ENCODE measurements around the gene NRXN2.

NRXN2 gene

DNA sequence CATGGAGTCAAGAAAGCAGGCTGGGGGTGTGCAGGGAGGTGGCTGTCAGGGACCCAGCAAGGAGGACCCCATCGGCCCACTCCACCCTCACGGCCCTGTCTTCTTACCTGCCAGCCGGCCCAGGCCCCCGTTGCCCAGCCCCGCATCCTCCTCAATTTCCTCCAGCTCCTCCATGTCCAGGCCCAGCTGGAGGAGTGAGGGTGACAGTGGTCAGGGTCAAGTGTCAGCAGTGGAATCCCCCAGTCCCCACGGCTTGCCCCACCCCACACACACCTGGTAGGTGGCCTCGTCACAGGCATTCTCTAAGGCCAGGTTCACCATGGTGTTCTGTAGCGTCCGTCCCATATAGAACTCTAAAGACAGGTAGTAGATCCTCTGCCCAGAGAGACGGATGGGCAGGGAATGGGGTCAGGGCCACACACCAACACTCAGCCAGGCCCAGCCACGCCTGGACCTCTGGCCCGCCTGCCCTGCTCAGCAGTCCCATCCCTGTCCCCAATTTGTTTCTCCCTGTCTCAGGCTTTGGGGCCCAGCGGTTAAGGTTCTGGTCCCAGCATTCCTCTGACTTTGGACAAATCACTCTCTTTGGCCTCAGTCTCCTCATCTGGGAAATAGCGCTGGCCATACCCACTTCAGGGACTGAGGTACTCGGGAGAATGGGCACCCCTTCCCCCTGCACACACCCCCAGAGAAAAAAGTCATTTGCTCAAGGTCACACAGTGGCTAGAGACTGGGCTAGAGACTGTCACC, 35.5 kb upstream of the NRXN2 start:
- no peak for DNase-seq

DNA sequence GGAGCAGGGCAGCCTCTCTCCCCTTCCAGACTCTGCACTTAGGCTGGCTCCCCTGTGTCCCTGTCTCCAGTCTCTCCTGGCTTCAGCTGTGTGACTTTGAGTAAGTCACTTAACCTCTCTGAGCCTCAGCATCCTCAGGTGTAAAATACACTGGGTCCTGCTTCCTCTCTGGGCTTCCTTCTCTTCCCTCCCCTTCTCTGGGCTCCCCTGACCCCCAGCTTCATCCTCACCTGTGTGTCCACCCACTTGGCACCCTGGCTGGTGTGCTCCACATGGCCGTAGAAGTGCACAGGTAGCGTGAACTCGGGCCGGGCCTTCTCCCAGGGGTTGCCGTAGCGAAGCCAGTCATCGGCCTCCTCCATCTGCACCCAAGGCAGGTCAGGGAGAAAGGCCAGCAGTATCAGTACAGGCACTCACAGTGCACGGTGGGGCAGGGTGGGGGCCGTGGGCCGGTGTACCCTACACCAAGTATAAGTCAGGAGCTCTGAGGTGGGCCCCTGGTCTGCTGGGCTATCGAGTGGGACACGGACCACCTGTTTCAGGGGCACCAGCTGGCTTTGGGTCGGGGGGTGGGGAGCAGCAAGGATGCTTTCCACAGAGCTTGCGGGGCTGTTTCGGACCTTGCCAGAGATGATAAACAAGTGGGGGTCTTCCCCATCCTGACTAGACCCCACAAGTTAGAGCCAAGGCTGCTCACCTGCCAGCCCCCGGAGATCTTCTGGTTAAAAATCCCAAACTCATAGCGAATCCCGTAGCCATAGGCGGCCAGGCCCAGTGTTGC, 34.7 kb upstream of the NRXN2 start:
- DNase-seq = no peak

DNA sequence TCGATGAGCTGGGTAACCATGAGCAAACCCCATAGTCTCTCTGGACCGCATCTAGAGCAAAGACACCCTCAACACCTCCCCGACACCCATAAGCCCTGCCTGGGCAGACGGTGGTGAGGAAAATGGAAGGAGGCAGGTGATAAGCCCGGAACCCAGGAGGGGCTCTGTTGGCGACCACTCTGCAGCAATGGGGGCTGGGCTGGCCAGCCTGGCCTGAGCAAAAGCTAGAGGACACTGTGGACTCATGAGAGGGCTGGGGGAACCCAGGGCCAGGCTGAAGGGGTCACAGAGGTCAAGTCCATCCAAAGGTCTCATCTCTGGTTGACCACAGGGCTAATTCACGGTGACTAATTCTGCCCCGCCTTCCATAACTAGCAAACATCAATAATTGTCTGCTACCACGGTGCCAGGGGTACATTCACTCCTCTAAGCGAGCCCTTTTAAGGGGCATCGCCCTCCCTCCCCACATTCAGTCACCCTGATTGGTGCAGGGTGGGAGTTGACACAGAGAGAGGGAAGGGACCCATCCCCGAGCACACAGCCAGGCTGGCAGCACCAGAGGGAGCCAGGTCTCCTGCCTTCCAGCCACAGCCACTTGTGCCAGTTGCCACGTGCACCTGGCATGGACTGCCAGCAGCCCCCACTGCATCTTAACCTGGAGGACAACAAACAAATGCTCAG, 32.8 kb upstream of the NRXN2 start:
- DNase-seq = no peak

DNA sequence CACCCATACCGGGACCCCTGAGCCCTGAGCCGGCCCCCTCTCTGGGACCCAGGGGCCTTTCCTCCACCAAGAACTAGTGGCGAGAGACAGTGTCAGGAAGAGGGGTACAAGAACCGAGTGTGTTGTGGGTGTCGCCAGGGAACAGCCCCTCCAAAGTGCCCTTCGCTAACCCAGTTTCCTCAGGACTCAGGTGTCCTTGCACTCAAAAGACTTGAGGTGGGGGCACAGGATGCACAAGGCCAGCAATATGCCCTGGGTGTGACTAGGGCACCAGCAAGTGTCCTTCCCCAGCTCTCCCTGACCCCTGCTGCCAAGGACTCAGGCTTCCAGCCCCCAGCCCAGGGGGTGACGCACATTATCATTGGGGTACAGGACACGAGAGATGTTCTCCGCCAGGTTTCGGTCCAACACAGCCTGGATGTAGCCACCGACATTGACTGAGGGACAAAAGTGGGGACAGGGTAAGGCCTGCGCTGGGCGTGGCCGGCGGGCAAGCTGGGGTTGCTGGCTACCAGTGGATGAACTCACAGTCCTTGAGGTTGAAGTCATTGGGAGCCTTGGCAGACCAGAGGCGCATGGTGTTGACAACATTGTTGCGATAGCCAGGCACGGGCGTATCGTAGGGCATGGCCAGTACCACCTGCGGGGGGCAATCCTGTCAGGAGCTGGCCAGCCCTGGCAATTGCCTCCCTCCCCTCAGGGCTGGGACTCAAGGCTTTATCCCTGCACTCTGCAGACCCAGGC, 32.1 kb upstream of the NRXN2 start:
- no peak for DNase-seq

DNA sequence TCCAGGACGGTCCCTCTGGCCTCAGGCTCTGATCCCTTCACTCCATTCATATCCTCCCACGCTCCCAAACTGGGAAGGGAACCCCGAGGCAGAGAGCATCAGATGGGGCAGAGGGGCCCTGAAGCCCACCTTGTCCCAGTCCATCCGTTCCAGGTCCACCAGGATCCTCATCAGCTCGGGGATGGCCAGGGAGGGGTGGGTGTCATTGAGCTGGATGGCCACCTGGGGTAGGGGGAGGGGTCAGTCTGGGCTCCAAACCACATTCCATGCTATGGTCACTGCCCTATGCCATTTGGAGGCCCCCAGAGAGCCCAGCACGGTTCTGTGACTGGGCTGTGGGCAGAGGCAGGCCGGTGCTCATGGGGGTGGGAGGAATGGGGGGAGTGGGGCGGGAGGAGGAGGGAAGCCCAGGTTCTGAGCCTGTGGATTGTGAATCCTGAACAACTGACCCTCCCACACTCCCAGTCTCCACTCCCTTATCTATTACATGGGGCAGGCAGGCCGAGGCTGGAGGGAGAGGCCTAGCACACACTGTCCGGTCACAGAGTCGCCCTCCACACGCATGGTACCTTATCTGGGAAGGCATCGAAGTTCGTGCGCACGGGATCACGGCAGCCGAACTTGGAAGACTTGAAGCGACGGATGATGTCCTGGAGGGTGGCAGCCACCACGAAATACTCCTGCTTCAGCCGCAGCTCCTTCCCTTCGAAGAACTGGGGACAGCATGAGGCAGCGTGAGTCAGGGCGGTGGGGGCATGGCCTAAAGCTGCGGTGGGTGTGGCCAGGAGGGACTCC, 31.3 kb upstream of the NRXN2 start:
- DNase-seq = no peak

DNA sequence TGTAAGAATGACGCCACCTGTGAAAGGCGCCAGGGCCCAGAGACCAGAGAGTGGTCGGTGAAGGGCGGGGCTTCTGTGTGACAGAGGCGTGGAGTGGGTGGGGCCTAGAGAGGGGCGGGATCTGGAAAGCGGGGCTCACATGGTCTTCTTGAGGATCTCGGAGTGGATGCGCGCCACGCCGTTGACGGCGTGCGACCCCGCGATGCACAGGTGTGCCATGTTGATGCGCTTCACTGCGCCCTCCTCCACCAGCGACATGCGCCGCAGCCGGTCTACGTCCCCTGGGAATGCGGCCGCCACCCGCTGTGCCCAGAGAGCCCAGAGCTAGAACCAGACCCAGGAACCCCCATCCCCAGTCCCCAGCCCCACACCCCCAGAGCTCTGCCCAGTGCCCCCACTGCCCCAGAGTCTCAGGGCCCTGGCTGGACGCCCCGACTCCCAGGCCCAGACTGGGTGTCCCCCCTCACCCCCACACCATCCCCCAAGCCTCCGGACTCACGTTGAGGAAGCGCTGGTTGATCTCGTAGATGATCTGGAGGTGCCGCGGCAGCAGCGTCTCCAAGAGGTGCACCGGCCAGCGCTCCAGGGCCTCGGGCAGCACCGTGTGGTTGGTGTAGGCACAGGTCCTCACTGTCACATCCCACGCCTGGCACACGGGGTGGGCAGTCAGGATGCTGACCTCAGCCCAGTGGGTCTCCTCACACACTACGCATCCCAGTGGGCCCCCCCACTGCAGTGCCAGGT, 30.6 kb upstream of the NRXN2 start:
- no peak for DNase-seq

DNA sequence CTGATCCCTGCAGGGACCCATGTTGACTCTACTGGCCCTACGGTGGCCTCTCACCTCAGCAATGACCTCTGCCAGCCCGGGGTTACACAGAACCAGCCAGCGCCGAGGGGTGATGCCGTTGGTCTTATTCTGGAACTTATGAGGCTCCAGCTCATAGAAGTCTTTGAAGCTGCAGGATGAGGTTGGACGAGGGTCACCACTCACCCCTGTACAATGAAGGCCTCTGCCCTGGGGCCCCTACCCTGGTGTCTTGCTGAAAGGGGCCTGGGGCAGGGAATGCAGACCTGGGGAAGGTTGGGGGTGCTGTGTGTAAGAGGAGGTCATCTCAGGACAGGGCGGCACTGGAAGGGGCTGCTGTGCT, 30.0 kb upstream of the NRXN2 start:
- DNase-seq = no peak

DNA sequence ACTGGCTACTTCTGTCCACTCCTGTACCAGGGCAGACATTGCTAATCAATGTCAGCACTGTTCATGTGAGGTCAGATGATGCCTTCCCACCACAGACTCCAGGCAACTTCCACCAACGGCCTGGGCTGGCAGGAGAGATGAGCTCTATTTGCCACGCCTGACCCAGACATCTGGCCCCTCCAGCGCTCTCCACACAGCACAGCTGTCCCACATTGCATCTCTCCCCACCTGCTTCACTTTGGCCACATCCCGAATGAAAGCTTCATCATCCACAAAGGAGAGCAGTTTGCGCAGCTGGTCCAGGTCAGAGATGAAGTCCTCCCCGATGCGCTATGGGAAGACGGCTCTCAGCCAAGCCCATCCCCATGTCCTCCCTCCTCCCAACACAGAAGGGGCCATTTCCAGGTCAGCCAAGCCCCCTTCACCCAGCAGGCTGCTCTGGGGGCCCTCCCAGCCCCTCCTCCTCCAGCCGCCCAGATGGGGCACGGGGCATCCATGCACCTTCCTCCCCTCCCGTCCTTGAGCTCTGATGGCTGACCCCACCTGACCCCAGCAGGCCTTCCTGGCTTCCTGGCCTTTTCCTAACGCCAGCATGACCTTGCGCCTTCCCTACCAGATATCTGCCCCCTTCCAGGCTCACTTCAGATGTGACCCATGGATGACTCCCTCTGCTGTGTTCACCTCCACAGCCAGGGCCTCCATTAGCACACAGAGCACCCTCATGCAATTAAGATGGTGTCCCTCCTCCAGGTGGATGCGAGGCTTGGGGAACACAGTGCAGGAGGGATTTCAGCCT, 29.4 kb upstream of the NRXN2 start:
- DNase-seq = no peak

DNA sequence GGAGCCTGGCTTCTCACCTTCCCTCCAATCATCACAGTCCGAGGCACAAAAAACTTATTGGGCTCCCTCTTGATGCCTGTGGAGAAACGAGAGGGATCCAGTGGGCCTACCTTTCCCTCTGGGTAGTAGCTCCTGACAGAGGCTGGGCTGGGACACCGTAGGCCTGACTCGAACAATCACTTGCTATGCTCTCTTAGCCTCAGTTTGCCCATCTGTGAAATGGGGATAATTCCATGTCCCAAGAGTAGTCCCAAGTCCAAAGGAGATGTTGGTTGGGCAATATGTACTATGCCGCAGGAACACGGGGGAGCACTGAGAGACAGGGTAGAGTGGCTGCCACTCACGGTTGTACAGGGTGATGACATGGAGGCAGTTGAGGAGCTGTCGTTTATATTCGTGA, 28.6 kb upstream of the NRXN2 start:
- no peak for DNase-seq

DNA sequence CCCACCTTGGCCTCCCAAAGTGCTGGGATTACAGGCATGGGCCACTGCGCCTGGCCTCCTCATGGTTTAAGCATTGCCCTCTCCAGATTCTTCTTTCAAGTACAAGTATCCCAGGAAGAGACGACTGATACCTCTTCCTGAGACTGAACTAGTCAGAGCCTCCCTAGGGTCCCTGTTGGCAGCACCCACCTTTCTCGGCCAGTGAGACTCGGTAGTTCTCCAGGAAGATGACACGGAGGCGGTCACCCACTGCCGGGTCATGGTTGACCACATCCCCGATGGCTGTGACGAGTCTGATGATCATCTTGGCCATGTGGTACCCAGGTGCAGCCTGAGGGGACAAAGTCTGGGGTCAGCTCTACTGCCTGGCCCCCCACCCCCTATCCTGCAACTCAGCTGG, 28.1 kb upstream of the NRXN2 start:
- DNase-seq = no peak

DNA sequence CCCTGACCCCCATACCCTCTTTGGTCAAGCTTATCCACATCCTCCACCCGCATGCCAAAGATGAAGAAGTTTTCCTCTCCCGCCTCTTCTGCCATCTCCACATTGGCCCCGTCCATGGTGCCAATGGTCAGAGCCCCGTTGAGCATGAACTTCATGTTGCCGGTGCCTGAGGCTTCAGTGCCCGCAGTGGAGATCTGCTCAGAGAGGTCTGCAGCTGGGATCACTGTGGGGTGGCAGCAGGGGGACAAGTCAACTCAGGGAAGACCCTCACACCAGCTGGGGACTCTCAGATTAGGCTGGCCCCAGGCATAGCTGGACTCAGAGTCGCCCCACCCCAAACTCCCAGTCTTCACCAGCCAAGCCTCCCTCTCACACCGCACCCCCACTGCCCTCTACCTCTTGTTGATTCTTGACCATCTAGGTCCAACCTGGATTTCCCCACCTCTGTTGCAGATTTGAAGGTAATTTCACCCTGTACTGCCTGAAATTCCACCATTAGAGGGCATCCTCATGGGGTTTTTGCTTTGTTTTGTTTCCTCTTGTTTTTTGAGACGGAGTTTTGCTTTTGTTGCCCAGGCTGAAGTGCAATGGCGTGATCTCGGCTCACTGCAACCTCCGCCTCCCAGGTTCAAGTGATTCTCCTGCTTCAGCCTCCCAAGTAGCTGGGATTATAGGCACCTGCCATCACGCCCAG, 27.5 kb upstream of the NRXN2 start:
- no peak for DNase-seq

DNA sequence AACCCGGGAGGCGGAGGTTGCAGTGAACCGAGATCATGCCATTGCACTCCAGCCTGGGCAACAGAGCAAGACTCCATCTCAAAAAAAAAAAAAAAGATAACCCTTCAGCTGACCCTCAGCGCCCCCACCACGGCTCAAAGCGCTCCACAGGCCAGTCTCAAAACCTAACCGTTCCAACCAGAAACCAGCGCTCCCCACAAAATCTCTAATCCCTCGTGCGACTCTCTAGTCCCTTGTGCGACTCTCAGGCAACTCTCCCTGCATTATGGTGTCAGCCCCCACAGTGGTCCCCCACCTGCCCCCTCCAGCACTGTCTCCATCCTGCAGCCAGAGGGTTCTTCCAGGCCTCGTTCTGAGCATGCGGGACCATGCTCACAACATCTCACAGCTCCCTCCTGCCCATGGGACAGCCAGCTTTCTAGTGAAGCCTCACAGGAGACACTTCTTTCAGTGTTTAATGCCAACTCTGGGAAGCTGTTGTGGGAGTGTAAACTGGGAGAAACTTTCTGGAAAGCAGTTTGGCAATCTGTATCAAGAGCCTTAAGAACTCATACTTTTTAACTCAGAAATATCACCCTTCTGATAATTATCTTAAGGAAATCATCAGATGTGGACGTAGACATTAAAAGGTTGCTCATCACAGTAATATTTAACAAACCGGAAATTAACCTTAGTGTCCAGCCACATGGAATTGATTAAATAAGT, 25.1 kb upstream of the NRXN2 start:
- no peak for DNase-seq

DNA sequence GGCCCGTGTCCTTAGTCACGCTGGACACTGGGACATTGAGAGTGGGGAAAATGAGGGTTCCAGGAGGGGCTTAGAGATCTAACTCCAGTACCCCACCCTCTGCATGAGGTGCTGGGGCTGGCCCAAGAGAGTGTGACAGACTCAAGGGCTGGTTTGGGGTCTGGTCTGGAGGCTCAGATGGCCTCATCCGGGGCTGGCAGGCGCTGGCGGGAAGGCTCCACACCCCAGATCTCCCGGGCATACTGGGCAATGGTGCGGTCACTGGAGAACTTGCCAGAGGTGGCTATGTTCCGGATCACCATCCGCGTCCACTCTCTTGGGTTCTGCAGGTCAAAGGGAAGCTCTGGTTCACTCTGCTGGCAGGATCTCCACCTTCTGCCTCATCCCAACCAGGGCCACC, 23.5 kb upstream of the NRXN2 start:
- no peak for DNase-seq

DNA sequence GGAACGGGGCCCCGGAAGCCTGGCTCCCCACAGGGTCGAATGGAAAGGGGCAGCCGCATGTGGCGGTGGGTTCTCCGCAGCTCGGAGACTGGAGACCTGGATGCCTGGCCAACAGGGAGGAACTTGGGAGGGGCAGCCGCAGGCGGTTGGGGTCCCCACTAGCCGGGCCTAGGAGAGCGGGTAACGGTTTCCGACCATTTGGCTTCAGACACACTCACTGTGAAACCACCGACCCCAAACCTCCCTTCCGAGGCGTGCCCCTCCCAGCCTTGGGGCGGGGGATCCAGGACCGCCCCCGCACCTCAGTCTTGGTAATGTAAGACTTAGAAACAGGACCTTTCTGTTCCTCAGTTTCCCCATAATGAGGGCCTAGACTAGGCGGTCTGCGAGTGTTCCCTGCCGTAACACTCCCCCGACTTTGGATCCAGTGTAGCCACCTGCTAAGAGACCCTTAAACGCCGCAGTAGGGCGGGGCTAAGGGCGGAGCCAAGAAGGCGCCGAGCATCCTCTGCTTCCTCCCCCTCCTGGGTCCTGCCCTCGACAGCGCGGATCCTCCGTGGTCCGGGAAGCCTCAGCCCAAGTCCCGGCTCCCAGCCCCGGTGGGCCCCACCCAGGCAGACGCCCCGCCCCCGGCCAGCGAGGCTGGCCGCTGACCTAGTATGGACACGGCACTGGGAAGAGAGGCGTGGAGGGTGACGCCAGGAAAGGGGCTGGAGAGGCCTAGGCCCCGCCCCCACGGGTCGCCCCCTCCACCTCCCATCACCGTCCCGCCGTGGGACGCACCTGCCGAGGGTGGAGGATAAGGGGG, 22.7 kb upstream of the NRXN2 start:
- no peak for DNase-seq

DNA sequence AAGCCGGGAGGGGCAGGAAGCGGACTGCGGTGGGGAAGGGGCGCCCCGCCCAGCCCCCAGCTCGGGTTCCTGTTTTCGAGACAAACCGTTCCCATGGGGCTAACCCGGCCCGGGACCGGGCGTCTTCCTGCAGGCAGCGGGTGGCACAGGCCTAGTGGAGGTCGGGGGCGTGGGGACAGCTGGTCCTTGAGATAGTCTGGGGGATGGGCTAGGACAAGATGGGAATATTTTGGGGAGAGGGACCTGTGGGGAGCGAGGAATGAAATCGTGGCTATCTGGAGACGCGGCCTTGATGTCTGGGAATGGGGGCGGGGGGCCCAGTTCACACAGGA, 22.2 kb upstream of the NRXN2 start:
- no peak for DNase-seq

DNA sequence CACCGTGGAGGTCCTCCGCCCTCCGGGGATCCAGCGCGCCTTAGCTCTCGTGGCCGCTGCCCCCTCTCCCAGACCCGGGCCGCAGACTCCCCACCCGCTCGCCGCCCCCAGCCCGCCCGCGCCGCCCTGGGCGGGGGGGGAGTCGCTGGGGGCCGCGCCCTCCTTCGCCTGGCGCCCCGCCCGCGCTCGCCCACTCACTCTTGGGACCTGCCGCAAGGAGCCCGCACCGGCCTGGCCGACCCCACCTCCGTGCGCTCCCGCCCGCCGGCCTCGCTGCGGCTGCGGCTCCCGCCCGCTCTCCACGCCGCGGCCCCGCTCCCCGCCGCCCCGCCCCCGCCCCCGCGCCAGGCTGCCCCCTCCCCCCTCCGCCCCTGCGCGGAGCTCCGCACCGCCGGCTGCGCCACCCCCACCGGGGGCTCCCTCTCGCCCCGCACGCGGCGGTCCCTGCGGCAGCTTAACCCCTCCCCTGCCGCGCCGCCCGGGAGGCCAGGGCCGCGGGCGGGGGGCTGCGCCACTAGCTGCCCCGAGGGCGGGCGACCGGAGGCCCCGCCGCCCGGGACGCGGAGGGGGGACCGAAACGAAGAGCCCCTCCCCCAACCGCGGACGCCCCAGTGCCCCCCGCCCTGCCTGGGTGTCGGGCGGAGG, 21.7 kb upstream of the NRXN2 start:
- DNase-seq = peak; percentile 37

DNA sequence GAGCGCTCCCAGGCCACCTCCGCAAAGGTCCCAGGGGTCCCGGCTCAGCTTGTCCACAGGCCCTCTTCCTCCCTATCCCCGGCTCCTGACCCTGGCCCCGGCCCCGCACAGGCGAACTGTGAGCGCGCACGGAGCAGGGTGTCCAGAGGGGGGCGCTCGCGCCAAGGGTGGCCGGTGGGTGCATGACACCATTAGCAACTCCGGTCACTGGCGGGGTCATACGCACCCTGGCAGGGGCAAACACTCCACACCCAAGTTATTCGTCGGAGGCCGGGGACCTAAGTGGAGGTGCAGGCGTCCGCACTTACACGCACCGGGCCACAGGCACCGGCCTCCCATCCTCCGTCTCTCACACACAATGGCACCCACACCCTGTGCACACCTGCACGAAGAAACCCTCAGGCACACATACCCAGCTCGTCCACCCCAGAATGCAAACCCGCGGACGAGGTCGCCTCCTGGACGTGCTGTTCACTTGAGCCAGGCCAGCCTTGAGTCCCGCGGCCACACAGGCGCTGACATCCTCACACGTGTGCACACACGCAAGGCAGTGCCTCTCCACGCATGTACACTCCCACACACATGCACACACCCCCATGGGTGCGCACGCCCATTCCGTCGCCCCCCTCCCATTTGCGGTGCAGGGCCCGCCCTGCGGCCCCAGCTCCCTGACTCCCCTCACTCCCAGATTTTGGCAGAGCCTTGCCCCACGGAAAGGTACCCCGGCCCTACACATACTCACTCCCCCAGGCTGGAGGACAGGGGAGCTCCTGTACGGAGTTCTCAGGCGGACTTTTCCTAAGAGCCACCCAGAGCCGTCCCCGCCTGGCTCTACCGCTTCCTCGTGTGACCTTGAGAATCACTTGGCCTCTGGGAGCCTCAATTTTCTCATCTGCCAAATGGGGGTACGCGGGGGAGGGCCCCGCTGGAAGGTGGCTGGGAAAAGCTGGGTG, 20.9 kb upstream of the NRXN2 start, which contains the start of gene RASGRP2:
Gene RASGRP2, minus strand, starts transcription at position 552 of the 953 bp plus-strand sequence. CDS start 1,276 bp downstream, outside the sequence.
- peak; percentile 96 for DNase-seq
